Left kidney (tissue), 8 donors: Measurements from ENCODE around the gene GSTM4. TPM values are rescaled to one million over a fixed set of nuclear protein-coding genes. Genes with fewer than 3 reads are reported as not detected.
A peak's percentile ranks its signal among the peaks of the same experiment; 100 is the strongest.

Experiments
- DNase-seq: peaks from one replicate; pipeline ENCODE4 v3.0.0-alpha.2; 2013
- long read RNA-seq, 8 donors: transcript quantifications; one replicate each; lab custom pipeline, GENCODE V29; 2026
- polyA plus RNA-seq: library from polyadenylated mRNA; unstranded; fragments of 120-200 nt; gene quantifications from one replicate; pipeline ENCODE4 v1.2.1, GENCODE V29; 2013; ENCODE audit not compliant: insufficient read length

Gene GSTM4
- polyA plus RNA-seq: 73.1 TPM
- long read RNA-seq, donor 1, transcript GSTM4-204 (8 exons, 1,412 nt): major isoform, 14 of 21 reads
- long read RNA-seq, donor 1, partial matches to known transcripts: 0 of 21 reads
- long read RNA-seq, donor 1, other reads (novel, unspliced or antisense): 0 of 21 reads
- long read RNA-seq, donor 2, transcript GSTM4-204 (8 exons, 1,412 nt): major isoform, 13 of 226 reads
- long read RNA-seq, donor 2, partial matches to known transcripts: 174 of 226 reads
- long read RNA-seq, donor 2, other reads (novel, unspliced or antisense): 33 of 226 reads
- long read RNA-seq, donor 3, transcript GSTM4-204 (8 exons, 1,412 nt): major isoform, 15 of 21 reads
- long read RNA-seq, donor 3, partial matches to known transcripts: 0 of 21 reads
- long read RNA-seq, donor 3, other reads (novel, unspliced or antisense): 0 of 21 reads
- long read RNA-seq, donor 4, partial matches to known transcripts: 0 of 3 reads
- long read RNA-seq, donor 4, other reads (novel, unspliced or antisense): 0 of 3 reads
- long read RNA-seq, donor 5, transcript GSTM4-201 (8 exons, 1,321 nt): minor isoform, 6 of 390 reads
- long read RNA-seq, donor 5, transcript GSTM4-204 (8 exons, 1,412 nt): major isoform, 27 of 390 reads
- long read RNA-seq, donor 5, partial matches to known transcripts: 183 of 390 reads
- long read RNA-seq, donor 5, other reads (novel, unspliced or antisense): 172 of 390 reads
- long read RNA-seq, donor 6, transcript GSTM4-204 (8 exons, 1,412 nt): major isoform, 16 of 37 reads
- long read RNA-seq, donor 6, partial matches to known transcripts: 16 of 37 reads
- long read RNA-seq, donor 6, other reads (novel, unspliced or antisense): 0 of 37 reads
- long read RNA-seq, donor 7, transcript GSTM4-204 (8 exons, 1,412 nt): major isoform, 29 of 402 reads
- long read RNA-seq, donor 7, partial matches to known transcripts: 178 of 402 reads
- long read RNA-seq, donor 7, other reads (novel, unspliced or antisense): 191 of 402 reads
- long read RNA-seq, donor 8, transcript GSTM4-204 (8 exons, 1,412 nt): major isoform, 9 of 13 reads
- long read RNA-seq, donor 8, partial matches to known transcripts: 0 of 13 reads
- long read RNA-seq, donor 8, other reads (novel, unspliced or antisense): 0 of 13 reads

GRCh38 chr1:109655615-109656519 is at the start of gene GSTM4:
Gene GSTM4, plus strand, starts transcription at chr1:109656099. Its CDS starts 291 bp downstream, at chr1:109656390.
- DNase-seq: peak; percentile 83

GRCh38 chr1:109609881-109610280 is 46.0 kb upstream of the GSTM4 start:
- no peak for DNase-seq

- DNase-seq: no peak
Measured at GRCh38 chr1:109610609-109611307, 45.1 kb upstream of the GSTM4 start.

- DNase-seq: no peak
Measured at GRCh38 chr1:109611308-109611990, 44.5 kb upstream of the GSTM4 start.

- DNase-seq: no peak
Measured at GRCh38 chr1:109613361-109614147, 42.3 kb upstream of the GSTM4 start.

GRCh38 chr1:109615879-109616278 is 40.0 kb upstream of the GSTM4 start:
- DNase-seq: peak; percentile 27

GRCh38 chr1:109616391-109616790 is 39.5 kb upstream of the GSTM4 start:
- no peak for DNase-seq

GRCh38 chr1:109617291-109617801 is 38.6 kb upstream of the GSTM4 start:
- no peak for DNase-seq

- no peak for DNase-seq
Measured at GRCh38 chr1:109618661-109619575, 37.0 kb upstream of the GSTM4 start.

- DNase-seq: peak; percentile 68
Measured at GRCh38 chr1:109619576-109620400, 36.1 kb upstream of the GSTM4 start, which contains the start of the genes AMPD2 and GNAT2. Gene AMPD2, plus strand, starts transcription at chr1:109619837. Its CDS starts 1,339 bp downstream, at chr1:109621176. Gene GNAT2, minus strand, starts transcription at chr1:109619616. Its CDS starts 6,746 bp downstream, at chr1:109612870.

GRCh38 chr1:109620401-109620791 is 35.5 kb upstream of the GSTM4 start:
- peak; percentile 33 for DNase-seq

GRCh38 chr1:109620841-109621286 is 35.0 kb upstream of the GSTM4 start:
- DNase-seq: peak; percentile 93

GRCh38 chr1:109621379-109622136 is 34.3 kb upstream of the GSTM4 start:
- DNase-seq: no peak

- DNase-seq: no peak
Measured at GRCh38 chr1:109622137-109622892, 33.6 kb upstream of the GSTM4 start.

GRCh38 chr1:109622895-109623294 is 33.0 kb upstream of the GSTM4 start:
- no peak for DNase-seq
